ENCODE measurements around the gene UBAC2.

The UBAC2 gene

DNA sequence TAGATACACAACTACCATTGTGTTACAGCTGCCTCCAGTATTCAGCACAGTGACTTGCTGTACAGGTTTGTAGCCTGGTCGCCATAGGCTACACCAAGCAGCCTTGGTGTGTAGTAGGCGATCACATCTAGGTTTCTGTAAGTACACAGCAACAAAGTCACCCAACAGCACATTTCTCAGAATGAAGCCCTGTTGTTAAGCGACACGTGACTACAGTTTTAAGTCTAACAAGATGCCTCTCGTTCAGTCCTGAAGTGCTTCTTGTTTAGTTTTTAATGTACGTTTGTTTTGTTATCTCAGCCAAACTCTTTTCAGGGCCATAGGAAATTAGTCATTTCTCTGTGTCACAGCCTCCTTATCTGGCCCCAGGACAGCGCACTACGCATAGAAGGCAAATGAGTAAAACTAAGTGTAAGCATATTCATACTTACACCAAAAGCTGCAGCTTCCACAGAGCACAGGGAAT is 156.5 kb downstream of the UBAC2 start:
- DNase-seq (ENCODE audit: low spot score), result no peak

DNA sequence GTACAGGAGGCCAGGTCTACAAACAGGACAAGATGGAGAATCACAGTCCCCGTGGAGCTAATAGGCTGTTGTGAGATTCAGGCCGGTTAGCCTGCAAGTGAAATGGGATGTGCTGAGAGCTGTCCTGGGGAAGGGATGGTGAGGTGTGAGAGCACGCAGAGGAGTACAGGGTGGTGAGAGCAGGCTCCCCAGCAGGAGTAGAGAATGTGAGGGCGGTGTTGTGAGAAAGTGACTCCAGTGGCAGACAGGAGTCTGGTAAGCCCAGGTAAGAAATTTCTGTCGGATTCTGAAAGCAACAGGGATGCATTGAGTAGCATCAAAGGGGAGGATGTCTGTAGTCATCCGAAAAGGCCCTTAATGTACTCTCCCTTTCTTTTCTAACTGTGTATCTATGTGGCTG is 157.3 kb downstream of the UBAC2 start:
- DNase-seq (ENCODE audit: low spot score), result no peak

DNA sequence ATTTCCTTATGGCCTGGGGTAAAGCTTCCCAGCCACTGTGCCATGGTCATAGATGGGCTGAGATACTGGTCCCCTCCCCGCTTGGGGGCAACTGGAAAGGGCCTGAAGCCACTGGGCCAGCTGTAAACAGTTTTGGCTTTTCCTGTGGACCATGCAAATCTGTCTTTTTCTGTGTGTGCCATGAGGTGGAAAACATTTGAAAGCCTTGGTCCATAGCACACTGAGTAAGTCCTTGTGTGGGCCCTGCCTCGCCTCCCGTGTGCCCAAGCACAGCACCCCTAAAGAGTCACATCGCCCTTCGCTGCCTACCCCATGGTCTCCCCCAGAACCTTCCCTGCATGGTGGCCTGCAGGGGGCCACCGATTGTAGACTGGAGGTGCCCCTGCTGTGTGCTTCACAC is 158.9 kb downstream of the UBAC2 start:
- no peak for DNase-seq (ENCODE audit: low spot score)

DNA sequence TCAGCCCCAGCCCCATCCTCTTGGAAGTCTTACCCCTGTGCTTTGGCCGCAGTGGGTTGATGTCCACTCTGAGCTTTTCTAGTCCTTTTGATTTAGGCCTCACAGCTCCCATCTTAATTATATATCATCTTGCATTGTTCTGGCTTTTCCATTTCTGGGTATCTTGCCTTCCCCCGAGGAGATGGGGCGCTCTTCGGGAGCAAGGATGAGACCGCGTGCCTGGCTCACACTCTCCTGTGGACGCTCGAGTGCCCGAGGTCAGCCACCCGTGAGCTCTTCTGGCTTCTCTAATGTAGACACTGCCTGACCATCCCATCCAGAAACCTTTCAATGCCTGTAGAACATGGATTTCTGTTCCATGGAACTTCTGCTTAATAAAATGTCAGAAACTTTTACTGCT is 160.0 kb downstream of the UBAC2 start:
- no peak for DNase-seq (ENCODE audit: low spot score)

DNA sequence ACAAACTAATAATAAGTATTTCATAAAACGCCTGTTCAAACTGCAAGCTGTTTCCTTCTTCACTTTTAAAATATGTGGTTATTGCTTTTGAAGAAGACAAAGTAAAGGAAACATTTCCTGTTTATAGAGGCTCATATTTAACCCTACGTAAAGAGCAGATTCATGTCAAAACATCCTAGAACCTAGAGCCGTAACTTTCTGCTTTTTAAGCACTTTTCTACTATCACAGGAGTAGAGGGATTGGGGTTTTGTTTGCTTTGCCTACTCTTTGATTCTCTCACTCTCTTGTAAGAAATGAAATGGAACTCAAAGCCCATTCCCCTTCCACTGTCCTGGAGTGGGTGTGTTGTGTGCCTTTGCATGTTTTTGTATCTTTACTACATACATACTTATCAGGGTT is 160.5 kb downstream of the UBAC2 start:
- DNase-seq (ENCODE audit: low spot score), result no peak

DNA sequence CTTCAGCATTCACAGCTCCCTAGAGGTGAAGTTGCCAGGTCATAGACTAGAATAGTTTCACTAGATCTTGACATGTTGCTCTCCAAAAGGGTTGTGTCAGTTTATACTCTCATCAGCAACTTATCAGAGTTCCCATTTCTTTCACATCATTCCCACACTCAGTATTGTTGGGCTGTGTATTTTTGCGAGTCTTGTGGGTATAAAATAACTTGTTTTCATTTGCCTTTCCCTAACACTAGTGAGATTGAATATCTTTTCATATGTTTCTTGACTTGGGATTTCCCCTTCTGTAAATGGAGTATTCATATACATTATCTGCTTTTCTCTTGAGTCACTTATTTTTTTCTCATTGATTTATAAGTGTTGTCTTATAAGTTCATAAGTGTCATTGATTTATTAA is 161.7 kb downstream of the UBAC2 start:
- DNase-seq (ENCODE audit: low spot score), result no peak

DNA sequence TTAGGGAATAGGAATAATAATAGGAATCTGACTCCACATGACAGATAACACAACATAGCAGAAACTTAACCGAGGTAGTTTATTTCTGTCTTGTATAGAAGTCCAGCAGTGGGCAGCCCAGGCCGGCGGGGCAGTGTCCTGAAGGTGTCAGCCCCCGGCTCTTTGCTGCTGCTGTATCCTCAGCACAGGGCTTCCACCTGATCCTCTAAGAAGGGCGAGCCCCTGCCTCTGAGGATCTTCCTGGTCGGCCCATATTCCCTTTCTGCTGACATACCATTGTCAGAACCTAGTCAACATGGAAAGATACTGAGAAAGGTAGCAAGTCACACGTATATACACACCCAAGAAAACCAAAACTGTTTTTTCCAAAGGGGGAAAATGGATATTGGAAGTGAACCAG is 162.7 kb downstream of the UBAC2 start:
- DNase-seq (ENCODE audit: low spot score), result no peak

DNA sequence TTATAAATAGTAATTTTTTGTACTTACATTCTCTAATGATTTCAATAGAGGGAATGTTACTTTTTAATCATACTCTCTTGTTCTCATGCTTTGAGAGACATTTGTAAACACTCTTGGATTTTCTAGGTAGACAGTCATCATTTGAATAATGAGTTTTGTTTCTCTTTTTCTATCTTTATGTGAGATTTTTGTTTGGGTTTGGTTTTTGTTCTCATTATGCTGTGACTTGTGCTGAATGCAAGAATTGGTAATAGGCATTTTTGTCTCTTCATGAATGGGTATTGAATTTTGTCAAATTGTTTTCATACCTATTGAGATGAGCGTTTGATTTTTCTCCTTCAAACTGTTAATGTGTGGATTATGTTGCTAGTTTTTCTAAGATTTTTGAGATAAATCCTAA is 163.3 kb downstream of the UBAC2 start:
- DNase-seq (ENCODE audit: low spot score), result no peak

DNA sequence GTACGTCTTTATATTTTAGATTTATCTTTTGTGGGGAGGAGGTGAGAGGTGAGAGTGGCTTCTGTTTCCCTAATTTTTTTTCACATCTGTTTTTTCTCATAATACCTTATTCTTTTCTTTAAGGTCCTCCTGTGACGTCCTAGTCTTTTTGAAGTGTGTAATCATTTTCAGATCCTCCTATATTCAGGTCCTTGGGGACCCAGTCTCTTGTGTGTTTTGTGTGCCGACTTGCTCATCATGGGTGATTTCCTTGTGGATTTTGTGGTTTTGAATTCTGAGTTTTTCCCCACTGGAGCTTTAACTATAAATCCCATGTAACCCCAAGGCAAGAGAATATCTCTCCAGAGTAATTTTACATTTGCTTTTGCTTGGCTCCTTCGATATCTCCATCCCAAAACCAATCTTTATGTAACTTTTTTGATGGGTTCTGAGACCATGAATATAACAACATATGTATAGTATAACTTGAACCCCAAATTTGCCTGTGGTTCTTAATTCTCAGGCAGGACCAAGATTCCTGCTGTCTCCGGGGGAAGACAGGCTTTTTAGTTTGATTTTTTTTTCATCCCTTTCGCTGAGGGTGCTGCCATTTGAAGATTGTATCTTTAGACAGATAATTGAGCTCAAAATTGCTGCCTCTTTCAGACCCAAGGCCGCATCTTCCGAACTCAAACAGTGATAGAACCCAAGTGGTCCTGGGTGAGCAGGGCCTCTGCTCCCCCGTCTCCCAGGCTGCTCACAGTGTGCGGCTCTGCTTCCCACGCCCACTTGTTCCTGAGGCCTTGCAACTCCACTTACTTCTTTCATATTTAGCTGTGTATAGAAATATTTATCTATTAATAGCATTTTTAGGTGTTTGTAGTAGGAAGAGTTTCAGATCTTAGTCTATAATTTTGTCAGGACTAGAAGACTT is 165.7 kb downstream of the UBAC2 start:
- no peak for DNase-seq (ENCODE audit: low spot score)

DNA sequence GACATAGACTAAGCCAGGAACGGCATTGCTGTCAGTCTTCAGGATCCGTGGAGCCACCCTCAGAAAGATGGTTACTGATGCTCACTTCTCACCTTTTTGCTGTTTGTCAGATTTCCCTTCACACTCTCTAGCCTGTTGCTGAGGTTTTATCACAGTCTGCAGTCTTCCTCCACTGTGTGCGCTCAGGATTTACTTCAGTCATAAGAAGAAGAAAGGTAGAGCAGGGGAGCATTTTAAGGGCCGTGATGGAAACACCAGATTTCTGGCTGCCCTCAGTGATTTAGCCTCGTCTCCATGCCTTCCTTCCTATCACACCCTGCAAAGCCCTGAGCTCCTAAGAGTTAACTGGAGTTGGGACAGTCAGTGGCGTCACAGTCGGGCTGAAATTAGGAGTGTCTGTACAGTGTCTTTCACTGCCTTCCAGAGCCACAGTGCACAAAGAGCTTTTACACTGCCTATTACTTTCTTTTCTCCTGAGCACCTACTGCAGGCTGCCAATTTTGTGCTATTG is 166.5 kb downstream of the UBAC2 start:
- no peak for DNase-seq (ENCODE audit: low spot score)

DNA sequence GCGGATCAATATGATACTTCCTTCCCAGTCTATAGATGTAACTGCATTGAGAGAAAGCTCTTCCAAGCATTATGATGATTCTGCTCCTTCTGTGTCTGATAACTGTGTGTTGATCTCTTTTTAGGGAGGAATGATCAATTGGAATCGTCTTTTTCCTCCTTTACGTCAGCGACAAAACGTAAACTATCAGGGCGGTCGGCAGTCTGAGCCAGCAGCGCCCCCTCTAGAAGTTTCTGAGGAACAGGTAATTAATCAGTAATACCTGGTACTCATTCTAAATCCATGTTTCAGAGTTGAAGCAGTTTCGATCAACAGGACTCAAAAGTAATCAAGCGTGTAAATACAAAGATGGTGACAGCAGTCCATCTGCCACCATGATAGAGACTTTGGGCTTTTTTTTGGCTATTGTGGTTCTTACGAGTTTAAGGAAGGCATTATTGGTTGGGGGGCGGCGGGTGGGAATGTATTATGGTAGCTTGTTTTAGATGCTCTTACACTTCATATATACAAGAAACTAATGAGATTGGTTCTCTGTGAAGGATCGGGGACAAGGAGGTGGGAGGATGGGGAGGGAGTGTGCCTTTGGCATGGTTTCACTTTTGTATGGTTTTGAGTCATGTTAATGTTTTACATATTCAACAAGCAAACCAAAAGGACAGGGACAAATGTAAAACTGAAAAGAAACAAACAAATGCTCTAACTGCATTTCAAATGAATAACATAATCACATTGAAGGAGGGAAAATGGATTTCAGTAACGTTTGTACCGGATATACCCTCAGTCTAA is 167.2 kb downstream of the UBAC2 start:
- DNase-seq (ENCODE audit: low spot score), result no peak

DNA sequence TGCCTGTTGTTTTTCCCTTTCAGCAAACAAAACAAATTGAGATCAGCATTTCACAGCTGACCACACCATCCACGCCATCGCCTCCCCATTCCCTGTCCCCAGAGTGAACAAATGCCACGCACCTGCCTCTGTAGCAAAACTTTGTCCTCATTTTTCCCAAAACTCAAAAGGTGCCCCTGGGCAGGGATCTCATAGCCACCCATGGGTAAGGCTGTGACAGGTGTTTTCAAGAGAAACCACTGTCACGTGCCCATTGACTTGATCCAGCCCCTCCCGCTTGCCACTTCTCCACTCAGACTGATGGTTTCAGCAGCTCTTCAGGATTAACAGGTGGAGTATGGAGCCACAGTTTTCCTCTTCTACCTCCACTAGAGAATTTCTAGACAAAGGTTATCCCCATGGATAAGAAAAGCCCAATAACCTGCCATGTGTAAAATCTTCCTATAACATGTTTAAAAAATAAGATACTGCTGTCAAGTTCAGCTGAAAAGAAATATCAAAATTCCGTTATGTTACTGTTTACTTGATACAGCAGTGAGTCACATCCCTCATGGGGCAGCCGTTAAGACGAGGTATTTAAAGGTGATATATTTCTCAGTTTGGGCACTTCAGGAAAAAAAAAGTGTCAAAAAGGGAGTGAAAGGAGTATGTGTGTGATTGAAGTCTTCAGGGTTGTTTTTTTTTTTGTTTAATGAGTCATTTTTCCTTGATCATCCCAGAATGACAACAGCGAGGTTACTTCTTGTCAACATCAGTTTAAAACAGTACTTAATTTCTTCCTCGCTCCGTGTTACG is 170.0 kb downstream of the UBAC2 start:
- no peak for DNase-seq (ENCODE audit: low spot score)

DNA sequence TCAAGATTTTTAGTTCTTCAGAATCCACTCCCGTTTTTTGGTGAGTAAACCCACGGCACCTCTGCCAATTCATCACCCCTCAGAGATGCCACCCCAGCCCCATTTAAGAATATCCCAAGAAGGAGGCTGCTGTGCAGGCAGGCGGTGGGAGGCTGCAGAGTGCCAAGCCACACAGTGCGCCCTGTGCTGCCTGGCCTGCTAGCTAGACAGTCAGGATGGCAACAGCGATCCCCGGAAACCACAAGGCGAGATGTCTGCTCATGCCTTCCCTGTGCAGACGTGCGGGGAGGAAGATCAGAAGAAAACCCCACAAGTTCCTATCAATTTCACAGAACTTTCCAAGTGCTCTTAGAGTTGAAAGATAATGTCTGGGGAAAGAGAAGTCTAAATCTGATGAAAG is 171.3 kb downstream of the UBAC2 start:
- DNase-seq (ENCODE audit: low spot score), result no peak

DNA sequence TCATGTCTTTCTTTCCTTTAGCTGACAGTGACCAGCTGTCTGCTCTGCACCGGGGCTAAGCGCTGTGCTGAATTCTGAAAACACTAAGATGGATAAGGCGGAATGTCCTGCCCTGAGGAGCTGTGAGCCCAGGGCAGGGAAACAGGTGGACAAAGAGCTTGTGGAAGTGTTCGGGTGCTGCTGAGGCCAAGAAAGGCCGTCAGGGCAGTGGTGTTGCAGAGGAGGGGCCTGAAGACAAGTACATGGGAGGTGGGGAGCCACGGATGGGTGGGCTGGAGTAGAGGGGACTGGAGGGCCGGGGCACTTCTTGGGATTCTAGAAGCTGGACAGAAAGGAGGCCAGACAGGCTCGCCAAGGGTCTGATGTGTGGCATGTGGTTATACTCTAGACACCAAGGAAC is 172.8 kb downstream of the UBAC2 start:
- no peak for DNase-seq (ENCODE audit: low spot score)

DNA sequence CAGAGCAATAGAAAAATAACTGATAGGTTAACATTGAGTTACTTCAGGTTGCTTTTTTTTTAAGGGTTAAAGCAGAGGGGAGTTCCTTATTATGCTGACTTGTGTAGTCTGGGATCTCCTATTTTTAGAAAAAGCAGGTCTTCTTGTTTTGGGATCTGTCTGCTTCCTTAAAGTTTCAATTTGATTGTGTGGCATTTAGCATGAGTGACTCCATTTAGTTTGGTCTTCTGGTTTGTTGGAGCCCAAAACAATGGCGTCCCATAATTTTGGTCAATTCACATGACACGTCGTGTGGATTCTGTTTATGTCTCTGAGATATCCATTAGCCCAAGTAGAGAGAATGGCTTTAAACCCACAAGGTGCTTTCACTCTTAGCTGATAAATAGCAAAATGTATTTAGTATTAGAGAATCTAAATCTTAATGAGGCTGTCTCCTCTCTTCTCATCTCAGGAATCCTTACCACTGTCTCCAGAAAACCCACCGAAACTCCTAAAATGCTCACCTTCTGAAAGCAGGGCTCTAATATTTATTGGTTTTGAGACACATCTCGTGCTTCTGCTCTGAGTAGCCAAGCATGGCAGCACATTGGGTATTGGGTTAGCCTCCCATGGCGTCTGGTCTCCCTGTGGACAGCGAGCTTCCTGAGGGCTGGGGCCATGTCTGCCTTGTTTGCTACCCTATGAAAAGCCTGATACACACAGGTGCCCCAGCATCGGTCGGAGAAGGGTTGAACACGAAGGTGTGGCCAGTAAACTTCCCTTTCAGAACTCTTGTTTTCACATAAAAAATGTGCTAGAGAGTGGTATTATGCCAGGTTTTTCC is 173.7 kb downstream of the UBAC2 start:
- no peak for DNase-seq (ENCODE audit: low spot score)

DNA sequence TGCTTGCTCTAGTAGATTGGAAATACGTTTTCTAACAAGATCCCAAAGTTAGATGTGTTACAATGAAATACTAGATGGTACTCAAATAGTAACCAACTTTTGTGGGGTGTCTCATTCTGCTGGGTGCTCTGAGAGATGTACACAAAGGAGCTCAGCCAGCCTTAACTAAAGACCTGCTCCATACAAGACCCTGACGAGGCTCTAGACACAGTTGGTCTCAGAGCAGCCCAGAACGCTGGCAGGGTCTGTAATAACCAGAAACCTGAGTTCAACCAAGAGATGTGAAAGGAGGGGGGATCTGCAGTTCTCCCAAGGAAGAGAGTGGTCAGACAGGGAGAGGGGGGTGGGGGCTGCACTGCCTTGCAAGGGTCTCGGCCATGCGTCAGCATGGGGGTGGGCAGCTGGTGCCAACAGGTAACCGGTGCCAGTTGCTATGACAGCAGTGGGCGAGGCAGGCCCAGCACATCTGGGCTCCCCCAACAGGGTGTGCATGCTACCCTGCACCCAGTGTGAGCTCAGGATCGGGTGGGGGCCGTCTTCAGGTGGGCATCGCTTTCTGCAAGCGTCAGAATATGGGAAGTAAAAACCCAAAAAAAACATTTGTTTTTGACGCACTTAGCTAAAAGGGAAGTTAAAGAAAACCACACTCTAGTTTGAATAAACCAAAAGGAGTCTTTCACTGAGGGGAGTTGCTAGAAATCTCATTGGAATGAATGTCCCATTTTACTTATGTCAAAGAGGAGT is 174.5 kb downstream of the UBAC2 start:
- DNase-seq (ENCODE audit: low spot score), result no peak

DNA sequence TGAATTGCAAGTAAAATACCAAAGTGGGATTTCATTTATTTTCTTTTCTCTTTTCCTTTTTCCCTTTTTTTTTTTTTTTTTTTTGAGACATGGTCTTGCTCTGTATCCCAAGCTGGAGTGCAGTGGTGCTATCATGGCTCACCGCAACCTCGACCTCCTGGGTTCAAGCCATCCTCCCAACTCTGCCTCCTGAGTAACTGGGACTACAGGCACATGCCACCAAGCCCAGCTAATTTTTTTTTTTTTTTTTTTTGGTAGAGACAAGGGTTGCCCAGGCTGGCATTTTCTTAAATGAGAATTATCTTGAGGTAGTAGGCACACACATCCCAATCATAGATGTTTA is 175.1 kb downstream of the UBAC2 start:
- DNase-seq (ENCODE audit: low spot score), result no peak

DNA sequence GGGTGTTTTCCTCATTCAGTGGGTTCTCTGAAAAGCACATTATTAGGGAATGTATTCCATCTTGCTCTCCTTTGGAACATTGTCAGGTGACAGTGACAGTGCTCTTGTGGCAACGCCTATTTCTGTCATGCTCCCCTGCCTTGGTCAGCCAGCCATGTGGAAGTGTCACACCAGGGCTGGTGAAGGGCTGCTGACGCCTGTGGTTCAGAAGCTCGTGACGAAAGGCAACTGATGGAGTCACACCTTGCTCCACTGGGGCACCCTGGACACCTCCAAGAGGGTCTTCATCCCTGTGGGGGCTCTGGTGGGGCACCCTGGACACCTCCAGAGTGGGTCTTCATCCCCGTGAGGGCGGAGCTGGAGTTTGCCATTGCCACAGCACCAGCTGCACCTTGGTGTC is 175.5 kb downstream of the UBAC2 start:
- no peak for DNase-seq (ENCODE audit: low spot score)

DNA sequence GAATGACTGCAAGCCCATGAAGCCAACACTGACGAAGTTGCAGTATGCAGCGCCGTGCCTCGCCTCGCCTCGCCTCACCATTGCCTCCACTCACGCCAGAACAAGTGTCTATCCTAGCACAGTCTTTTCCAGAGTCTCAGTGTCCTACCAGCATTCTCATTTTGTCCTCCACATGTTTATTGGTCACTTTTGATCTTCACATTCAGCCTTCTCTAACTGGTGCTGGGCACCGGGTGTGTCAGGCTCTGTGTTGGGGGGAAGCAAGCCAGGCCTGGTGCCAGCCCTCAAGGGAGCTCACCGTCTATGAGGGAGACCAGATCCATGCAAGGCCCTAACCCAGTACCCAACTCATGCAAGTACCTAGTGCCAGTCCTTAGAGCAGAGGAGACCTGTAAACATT is 176.3 kb downstream of the UBAC2 start:
- no peak for DNase-seq (ENCODE audit: low spot score)

DNA sequence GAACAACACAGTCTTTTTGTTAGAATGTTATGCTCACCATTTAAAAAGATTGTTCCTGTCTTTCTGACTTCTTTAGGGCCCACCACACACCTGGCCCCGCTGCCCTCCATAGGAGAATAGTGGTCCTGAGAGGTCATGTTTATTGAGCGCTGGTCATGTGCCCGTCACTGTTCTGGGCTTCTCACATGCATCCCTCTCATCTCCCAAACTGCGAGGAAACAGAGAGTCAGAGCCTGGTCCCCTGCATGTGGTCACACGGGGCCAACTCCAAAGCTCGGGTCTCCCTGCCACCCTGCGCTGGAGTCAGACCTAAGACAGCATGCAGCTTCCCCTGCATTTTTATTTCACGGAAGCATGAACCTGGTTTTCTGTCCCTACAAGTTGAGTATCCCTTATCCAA is 177.0 kb downstream of the UBAC2 start:
- no peak for DNase-seq (ENCODE audit: low spot score)
